Islet precursor cell (in vitro differentiated cells): ENCODE measurements around the gene UEVLD.
"Not testable (repeated sequence)": the region's sequence is repeated elsewhere in the genome, so short reads cannot be mapped to it uniquely, and the experiment has no call there.

Source experiments
- DNase-seq: peaks from one replicate; pipeline ENCODE4 v3.0.0-alpha.2; 2018

Gene UEVLD

DNA sequence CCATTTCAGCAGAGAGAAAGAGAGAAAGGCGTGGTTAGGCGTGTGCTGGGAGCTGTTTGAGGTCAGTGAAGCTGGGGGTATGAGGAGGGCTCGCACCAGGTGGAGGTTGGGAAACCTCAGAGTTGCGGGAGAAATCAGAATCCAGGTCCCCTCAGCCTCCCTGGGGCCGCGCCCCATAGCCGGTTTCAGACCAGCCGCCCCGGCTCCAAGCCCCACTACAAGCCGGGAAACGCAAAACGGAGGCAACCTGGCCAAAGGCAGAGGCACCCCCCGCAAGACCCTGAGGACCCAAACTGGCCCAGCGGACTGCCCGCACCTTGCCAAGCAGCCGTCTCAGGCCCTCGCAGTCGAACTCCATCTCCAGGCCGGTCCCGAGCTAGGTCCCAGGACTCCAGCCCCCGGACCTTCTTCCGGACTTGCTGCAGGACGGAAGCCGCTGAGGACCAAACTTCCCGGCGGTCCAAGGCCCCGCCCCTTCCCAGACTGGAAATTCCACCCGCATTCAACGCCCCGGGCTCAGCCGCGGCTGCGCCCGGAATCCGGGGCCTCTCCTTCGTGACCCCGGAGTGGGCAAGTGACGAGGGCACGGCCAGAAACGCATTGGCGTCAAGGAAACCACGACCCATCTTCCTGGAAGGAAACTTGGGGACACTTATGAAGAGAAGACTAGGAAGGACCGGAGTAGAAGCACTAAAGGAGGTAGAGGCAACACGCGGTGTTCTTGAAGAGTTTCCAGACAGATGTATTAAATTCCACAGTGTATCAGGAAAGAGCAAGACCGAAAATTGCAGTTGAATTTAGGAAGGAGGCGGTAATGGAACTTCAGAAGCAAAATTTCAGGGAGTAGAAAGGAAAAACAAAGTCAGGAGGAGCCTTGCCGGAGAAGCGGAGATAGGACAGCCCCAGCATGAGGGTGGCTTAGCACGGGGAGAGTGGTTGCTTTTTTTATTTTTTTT lies at the start of gene UEVLD:
Gene UEVLD (minus strand): TSS at position 438 of the 956 bp plus-strand sequence. CDS start 80 bp downstream, at position 358.
- DNase-seq, result peak; percentile 95

DNA sequence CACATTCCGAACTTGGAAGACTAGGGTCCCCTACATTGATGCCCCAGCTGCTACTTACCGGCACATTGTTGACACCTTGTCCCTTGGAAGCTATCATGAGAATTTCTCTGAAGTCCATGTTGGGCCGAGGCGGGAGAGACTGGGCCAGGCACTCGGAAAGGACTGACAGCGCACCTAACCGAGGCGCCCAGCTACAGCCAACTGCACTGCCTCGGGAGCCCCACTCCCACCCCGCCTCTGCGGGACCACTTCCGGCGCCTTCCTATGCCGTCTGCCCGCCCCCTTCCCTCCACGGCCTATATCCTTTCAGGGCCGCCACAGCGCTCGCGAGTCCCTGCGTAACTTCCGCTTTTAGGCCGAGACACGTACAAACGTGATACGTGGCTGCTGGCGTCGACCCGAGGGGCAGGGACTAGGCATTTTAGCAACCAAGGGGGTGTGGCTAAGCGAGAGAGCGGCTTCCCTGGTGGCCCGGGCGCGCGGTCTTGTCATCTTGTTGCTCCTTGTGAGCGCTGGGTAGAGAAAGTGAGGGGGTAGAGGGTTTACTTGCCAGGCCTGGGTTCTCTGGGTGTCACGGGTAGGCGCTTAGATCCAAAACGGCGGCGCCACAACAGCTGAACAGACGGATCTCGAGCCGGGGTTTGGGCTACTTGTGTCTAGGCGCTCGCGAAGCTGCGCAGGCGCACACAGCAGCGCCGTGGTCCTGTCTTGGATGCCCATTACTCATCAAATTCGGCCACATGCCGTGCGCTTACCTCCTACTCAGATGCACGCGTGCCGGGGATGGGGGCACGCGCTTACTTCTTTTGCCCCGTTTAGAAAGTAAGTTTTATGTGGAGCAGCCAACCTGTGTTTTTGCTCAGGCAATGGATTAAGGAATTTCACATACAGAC lies 45.9 kb upstream of the UEVLD start, which contains the start of gene SPTY2D1:
Gene SPTY2D1 (minus strand): TSS at position 203 of the 893 bp plus-strand sequence. CDS start 85 bp downstream, at position 118.
- DNase-seq, result peak; percentile 100

DNA sequence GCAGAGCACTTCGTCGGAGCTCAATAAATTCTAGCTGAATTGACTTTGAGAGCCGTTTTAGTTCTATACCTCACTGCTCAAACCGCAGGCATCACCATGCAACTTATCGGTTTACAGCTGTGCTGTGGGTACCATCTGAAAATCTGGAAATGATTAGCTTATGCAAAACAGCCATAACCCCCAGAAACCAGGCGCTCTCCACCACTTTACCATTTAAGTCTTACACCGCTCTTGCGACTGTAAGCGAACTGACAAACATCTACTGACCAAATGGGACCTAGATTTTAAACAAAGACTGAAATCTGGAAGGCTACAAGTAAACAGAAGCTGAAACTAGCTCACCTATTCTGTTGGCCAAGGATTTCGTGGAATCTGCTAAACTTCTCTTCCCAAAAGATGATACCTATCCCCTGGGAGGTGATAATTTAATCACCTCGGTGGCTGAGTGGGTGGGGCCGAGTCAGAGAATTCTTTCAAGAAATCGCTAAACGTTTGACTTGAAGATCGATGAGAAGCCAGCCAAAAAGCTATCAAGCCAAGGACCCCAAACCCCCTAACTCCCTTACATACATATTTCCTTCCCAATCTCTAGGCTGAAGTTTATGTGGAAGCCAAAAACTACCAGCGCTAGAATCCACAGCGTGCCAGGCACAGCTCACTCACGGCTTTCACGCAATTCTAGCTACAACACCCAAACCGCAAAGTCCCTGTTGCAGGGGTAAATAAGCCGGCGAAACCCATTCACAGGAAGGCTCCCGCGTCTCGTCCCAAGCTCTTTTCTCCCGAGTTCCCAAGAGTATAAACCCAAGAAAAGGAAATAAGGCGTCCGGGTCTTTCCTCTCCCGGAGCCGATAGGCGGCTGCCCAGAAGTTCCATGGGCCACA lies 45.0 kb upstream of the UEVLD start:
- no peak for DNase-seq

DNA sequence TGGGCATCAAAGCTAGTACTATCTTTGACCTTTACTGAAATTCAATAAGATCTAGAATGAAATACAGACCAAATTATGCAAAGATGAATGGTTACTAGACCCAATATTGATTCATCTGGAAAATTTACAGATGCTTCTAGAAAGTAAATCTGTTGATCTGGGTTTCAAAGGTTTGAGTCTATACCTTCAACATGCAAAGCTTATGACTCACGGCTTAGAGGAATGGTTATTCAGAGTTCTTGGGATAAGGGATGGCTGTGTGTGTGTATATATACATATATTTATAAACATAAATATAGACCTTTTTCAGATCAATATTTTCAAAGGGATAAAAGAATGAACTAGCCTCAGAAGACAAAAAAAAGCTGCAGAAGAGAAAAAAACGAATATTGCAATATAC lies 44.3 kb upstream of the UEVLD start:
- no peak for DNase-seq

DNA sequence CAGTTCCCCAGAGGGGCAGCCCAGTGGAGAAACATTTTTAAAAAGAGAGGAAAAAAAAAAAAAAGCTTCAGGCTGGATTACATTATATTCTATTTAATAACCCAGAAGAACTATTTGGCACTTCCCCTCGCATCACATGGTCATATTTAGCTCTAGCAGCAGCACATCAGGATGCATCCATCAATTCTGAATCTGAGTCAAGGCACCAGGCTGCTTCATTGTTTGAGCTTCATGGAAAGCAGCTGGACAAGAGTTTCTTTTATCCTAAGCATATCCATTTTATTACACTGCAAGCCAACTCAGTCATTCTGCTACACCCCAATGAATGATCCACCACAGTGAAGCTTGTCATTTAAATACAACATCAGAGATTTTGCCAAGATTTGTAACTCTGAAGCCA lies 35.6 kb upstream of the UEVLD start:
- peak; percentile 16 for DNase-seq

DNA sequence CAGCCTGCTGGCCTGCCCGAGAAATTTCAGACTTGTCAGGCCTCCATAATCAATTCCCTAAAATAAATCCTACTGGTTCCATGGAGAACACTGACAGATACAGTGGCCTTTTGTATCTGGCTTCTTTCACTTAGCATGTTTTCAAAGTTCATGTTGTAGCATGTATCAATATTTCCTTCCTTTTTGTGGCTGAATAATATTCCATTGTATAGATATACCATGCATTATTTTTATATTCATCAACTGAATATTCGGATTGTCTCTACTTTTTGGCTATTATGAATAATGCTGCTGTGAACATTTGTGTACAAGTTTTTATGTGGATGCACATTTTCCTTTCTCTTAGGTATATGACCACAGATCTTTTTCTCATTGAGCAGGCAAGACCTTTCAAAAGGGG lies 35.2 kb upstream of the UEVLD start:
- DNase-seq, result no peak

DNA sequence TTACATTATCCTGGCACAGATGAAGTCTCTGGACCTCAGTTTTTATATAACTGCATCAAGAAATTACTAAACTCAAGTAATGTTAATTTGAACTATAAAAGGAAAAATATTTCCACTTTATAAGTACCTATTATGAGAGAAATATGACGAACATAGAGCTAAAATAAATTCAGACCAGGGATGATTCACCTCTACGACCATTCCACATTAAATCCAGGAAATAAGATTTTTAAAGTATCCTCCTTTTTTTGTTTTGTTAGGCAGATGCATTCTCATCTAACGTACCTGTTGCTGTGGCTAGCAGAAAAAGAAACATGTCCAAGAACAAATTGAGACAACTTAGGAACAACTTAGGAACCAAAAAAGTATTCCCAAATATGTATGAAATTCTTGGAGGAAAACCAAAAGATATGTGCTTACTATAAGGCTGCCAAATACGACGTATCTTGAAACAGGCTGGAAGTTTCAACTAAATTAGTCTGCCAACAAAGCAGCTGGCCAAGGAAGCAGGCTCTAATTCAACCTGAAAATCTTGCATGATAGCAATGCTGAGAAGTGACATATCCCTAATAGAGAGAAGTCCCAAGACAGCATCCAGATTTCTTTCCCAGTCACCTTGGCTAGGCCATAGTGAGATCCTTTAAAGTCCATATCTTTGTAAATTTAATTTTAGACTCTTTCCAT lies 29.9 kb upstream of the UEVLD start:
- peak; percentile 1 for DNase-seq

DNA sequence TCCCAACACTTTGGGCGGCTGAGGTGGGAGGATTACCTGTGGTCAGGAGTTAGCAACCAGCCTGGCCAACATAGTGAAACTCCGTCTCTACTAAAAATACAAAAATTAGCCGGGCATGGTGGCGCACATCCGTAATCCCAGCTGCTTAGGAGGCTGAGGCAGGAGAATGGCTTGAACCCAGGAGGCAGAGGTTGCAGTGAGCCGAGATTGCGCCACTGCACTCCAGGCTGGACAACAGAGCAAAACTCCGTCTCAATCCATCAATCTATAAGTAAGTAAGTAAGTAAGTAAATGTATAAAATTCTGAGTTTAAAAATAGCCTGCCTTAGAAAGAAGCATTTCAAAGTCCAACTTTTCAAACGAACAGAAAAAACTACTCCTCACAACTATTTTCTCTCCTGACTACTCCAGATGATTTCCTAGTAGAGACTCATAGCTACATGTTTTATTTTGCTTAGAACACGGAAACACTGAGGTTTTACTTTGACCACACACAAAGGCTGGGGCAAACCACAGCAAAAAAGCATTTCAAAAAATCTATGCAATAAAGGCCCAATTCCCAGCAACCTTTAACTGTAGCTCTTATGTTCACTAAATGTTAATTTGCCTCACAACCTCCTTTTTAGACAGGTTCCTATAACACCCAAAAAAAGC lies 29.3 kb upstream of the UEVLD start:
- peak; percentile 8 for DNase-seq

DNA sequence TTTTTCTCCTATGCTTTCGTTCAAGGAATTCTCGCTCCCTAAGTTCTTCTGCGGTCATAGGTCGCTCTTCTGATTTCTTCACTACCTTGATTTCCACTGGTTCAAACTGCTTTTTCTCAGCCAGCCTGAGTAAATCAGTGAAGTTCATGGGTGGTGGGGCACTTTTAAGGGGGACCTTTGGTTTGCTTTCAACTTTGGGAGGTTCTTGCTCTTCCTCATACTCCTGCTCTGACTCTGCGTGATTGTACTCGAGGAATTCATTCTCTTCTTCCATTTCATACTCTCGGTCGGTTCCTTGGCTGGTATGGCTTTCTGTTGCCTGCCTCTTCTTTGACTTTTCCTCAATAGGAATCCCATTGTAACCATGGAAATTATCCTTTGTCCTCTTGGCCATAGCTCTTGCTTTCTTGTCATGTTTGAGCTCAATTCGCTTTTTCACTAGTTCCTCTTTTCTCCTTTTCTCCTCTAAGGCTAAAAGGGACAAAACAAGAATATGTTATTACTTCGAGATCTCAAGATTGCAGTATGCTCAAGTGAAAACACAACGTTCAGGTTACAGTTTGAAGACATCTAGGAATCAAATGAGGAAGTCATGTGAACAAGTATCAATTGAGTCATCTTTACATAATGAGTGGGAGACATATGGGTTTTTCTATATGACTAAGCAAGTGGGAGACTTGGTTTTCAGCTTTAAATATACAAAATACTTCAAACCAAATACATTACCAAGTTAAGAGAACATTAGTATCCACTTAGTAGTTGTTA lies 27.3 kb upstream of the UEVLD start:
- peak; percentile 4 for DNase-seq

DNA sequence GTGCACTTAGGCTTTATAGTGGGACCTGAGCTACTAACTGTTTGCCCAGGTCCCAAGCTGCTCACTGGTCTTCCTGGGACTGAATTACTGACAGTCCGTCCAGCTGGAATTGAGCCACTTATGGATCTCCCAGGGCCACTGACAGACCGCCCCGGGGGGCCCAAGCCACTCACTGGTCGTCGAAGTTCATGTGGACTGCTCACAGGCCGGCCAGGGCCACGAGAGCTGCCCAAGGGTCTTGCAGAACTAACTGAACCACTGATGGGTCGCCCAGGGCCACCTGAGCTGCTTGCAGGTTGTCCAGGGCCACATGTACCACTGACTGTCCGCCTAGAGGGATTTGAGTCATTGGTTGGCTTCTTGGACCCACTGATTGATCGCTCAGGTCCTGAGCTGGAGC lies 26.1 kb upstream of the UEVLD start:
- peak; percentile 46 for DNase-seq

DNA sequence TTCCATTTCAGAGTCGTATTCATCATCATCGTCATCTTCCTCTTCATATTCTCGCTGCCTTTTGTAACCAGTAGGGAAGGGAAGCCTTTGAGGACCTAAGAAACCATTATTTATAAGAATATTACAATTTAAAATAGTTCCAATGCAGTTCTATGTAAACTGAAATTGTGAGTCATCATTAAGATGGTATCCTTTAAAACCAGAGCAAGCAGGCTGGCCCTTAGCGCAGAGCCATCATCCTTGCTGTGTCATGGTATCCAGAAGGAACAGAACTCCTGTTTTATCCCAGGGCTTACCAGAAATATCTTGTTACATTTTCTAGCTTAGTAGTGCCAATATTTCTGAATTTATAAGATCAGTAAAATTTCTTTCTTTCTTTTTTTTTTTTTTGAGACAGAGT lies 23.9 kb upstream of the UEVLD start:
- DNase-seq, result peak; percentile 2

DNA sequence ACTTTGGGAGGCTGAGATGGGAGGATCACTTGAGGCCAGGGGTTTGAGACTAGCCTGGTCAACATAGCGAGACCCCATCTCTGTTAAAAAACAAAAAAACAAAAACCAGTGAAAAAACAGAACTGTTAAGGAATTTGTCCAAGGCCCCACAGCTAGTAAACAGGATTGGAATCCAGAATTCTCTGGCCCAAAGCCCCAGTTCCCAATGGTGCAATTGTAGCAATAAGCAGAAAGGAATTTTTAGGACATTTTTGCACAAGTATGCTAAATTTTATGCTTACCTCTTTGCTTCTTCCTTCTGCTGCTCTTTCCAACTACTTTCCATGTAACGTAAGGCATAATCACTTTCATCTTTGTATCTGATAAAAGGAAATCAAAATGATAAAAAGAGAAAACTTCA lies 22.7 kb upstream of the UEVLD start:
- no peak for DNase-seq

DNA sequence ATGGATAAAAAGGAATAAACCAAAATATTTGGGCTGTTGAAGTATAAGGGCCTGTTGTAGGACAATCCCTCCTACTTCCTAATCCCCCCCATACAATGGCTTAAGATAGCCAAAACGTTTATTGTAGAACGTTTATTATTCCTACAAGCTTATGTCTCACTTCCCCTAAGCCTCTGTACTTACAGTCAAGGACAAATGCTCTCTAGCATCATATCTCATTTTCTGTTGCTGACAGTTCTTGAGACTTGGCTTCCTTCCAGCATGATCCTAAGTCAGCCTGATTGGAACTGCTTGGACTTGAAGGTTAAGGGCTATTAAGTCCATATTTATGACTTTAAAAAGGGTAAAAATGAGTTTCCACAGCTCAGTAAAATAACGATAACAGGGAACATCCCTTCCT lies 19.8 kb upstream of the UEVLD start:
- DNase-seq, result no peak

DNA sequence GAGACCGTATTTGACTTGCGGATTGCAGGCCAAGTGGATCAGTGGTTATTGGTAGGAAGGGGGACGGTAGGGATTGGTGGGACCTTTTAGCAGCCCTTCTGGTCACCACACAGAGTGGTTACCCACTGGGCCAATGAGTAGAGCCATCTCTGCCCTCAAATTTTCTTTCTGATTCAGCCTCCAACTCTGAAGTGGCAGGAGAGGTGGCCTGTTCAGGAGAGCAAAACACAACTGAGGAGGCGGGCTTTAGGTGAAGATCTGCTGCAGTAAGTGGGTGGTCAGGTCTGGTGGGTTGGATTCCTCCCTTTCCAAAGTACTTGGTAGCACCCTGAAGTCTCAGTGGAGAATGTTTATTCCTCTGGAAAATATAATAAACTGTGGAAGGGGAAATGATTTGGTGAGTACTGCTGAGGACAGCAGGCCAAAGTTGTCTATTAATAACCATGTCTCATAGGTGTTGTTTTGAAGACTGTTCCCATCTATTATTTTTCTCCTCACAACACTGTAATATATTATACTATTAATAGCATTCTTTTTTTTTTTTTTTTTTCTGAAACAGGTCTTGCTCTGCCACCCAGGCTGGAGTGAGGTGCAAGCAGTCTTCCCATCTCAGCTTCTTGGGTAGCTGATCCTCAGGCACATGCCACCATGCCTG lies 12.5 kb upstream of the UEVLD start:
- no peak for DNase-seq

DNA sequence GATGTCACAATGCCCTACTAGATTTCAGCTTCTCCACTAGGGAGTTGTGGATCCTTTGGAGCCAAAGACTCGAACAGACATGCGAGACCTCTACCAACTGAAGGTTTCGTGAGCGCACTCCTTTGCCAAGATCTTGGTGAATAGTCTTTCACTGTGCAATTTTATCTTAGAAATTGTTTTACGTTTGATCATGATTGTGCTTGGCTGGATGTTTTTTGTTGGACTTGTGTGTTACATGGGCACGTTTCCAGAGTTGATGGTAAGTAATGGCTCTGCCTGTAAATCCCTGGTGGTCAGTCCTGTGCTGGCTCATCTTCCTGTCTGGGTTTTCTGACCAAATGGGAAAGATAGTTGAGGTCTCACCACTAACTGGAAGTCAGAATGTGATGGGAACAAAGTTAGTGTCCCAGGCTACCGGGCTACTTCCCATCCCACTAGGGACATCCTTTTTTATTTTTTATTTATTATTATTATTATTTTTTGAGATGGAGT lies 11.3 kb upstream of the UEVLD start, which contains the start of gene MISFA:
Gene MISFA (plus strand): TSS at position 51 of the 492 bp plus-strand sequence. CDS start 140 bp downstream, at position 191.
- DNase-seq, result no peak

DNA sequence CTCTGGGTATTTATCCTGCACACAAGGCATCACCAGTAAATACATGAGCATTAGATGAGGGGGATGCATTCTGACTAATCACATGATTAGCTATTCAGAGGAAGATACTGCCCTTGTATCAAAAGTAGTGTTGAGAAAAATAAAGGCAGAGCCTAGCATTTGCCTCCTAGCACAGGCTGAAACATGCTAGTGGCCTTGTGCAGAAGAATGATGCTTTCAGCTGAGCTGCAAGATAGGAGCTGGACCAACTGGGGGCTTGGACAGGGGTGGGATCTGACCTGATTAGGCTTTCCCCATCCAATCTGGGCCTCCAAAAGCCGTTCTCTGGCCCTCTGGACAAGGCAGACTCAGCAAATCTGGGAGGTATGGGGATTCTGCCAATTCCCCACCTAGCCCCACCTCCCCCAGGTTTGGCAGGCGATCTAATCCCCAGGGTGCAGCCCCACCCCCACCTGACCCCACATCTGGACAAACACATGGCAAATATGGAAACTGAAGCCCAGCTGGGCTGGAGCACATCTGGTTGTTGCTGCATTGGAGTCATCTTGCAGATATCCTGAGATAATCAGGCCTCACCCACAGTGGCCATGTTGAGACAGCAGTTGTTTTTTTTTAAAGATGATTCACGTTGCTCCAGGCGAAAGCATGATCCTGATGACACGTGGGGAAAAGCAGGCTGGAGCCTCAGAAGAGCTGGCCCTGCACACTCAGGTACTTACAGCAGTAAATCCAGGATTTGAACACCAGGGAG lies 6.6 kb upstream of the UEVLD start:
- DNase-seq, result peak; percentile 68

DNA sequence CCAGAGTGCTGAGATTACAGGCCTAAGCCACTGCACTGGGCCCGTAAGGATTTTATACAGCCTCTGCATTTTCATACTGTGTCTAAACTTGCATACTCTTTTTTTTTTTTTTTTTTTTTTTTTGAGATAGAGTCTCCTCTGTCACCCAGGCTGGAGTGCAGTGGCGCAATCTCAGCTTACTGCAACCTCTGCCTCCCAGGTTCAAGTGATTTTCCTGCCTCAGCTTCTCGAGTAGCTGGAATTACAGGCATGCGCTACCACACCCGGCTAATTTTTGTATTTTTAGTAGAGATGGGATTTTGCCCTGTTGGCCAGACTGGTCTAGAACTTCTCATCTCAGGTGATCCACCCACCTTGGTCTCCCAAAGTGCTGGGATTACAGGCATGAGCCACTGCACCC lies 5.6 kb upstream of the UEVLD start:
- not testable (repeated sequence) for DNase-seq

DNA sequence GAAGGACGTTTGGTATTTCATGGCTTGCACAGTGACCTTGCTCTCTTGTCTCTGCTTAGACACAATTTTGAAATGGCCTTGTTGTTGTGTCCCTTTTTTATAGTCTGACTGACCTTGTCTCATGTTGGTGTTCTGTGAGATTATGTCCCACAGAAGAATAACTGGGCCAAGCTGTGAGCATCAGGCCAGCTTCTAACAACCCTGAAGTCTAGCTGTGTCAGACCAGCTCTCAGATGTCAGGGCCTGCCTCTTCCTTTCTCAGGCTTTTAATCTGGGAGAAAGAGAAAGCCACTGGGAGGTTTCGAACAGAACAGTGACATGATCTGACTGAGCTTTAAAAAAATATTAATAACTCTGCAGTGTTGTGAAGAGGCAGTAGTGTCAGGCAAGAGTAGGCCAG lies 2.0 kb upstream of the UEVLD start:
- no peak for DNase-seq

DNA sequence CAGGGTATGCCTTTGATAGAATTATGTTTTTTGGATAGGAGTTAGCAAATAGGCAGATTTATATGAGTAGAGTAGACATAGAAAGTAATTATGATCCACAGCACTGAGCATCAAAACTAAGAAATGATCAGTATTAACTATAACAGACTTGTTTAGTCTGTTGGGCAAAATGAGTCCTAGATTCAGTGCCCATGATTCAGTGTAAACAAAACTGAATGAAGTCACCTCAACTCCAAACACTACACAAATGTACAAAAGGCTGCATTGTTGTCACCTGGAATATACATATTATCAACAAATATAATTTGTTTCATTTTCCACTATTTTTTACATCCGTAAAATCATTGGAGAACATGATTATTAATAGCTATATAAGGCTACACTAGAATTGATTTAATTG lies 6.7 kb downstream of the UEVLD start:
- no peak for DNase-seq
